Hepatocyte (in vitro differentiated cells): ENCODE measurements around the gene IDE. TPM values are rescaled to one million over a fixed set of nuclear protein-coding genes. Genes with fewer than 3 reads are reported as not detected.
A peak's percentile ranks its signal among the peaks of the same experiment; 100 is the strongest.

ENCODE experiments used
- DNase-seq: peaks from one replicate; pipeline ENCODE4 v3.0.0-alpha.2; 2016; ENCODE audit warnings: low spot score
- H2AFZ ChIP-seq: fragments of 200-600 bp; sonication (generic); 2 replicates; pipeline ENCODE4 v1.6.0; 2016; ENCODE audit warnings: antibody characterized with exemption, mild to moderate bottlenecking
- H3K27ac ChIP-seq: fragments of 200-600 bp; sonication (generic); 2 replicates; pipeline ENCODE4 v1.5.1; 2016; ENCODE audit warnings: mild to moderate bottlenecking
- H3K27me3 ChIP-seq: fragments of 200-600 bp; sonication (generic); 2 replicates; pipeline ENCODE4 v1.6.1; 2016
- H3K36me3 ChIP-seq: fragments of 200-600 bp; sonication (generic); replicated peaks from 2 replicates; pipeline ENCODE4 v1.5.1; 2016; ENCODE audit warnings: low read depth; ENCODE audit not compliant: insufficient read depth
- H3K4me1 ChIP-seq: fragments of 200-600 bp; sonication (generic); 2 replicates; pipeline ENCODE4 v1.5.1; 2016; ENCODE audit warnings: mild to moderate bottlenecking, moderate library complexity; ENCODE audit not compliant: insufficient read depth
- H3K4me2 ChIP-seq: fragments of 200-600 bp; sonication (generic); 2 replicates; pipeline ENCODE4 v1.6.0; 2016
- H3K4me3 ChIP-seq: fragments of 200-600 bp; sonication (generic); 2 replicates; pipeline ENCODE4 v1.5.1; 2016; ENCODE audit warnings: mild to moderate bottlenecking
- H3K79me2 ChIP-seq: fragments of 200-600 bp; sonication (generic); 2 replicates; pipeline ENCODE4 v1.6.0; 2017; ENCODE audit warnings: mild to moderate bottlenecking
- H3K9me2 ChIP-seq: fragments of 200-600 bp; sonication (generic); replicated peaks from 2 replicates; pipeline ENCODE4 v1.6.0; 2017; ENCODE audit warnings: mild to moderate bottlenecking; ENCODE audit not compliant: insufficient read depth
- H3K9me3 ChIP-seq: fragments of 200-600 bp; sonication (generic); 2 replicates; pipeline ENCODE4 v1.5.1; 2016; ENCODE audit warnings: low read depth, mild to moderate bottlenecking
- H4K20me1 ChIP-seq: fragments of 200-600 bp; sonication (generic); 2 replicates; pipeline ENCODE4 v1.6.0; 2016; ENCODE audit warnings: mild to moderate bottlenecking; ENCODE audit not compliant: insufficient read depth, poor library complexity, severe bottlenecking
- CTCF ChIP-seq: fragments of 200-600 bp; sonication (generic); IDR thresholded peaks from 2 replicates; pipeline ENCODE4 v1.5.1; 2016; ENCODE audit warnings: antibody characterized with exemption, mild to moderate bottlenecking; ENCODE audit not compliant: poor library complexity
- EZH2 ChIP-seq: fragments of 200-600 bp; sonication (generic); IDR thresholded peaks from 2 replicates; pipeline ENCODE4 v1.6.1; 2016; ENCODE audit warnings: antibody characterized with exemption, mild to moderate bottlenecking, borderline replicate concordance
- EZH2phosphoT487 ChIP-seq: fragments of 200-600 bp; sonication (generic); IDR thresholded peaks from one replicate; pipeline ENCODE4 v1.6.1; 2018; ENCODE audit warnings: antibody characterized with exemption, mild to moderate bottlenecking, low read depth, moderate library complexity; ENCODE audit not compliant: unreplicated experiment, severe bottlenecking
- WGBS: methylation state at CpG from one replicate; pipeline ENCODE4 v1.1.6; 2016; ENCODE audit warnings: low lambda C conversion rate; ENCODE audit errors: missing lambda C conversion rate; 5-methylcytosine and 5-hydroxymethylcytosine counted together
- polyA plus RNA-seq: library from polyadenylated mRNA; unstranded; fragments of >200 nt; fragmentation: Nextera tagmentation; extraction: Ambion mirVana; gene quantifications from 2 replicates; pipeline ENCODE4 v1.2.1, GENCODE V29; 2016
- total RNA-seq: library from RNA; depleted of rRNA; stranded (reverse); fragments of >200 nt; gene quantifications from 2 replicates; pipeline ENCODE4 v1.2.3, GENCODE V29; 2014

IDE gene
- total and polyA plus RNA-seq, 2 experiments from 2014 or later = 16.6 to 39.7 TPM

DNA sequence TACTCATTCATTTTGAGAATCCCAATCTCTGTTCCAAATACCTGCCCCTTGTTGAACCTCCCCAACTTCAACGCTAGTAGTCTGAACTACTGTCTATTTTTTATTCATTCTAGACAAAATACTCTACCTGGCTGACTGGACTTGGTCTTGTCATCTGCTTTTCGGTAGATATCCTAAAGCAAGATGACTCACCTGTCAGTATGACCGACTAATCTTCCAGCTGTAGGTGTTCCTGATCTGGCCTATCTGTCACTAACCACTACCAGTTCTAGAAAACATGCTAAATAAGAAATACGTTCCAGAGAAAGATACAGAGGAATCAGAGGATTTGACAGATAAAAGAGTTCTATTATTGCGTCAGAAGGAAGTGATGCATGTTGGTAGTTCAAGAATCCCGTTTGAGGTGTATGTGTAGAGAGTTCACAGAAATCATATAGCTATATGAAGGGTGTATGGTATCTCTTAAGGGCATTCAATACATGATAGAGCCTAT is 81.1 kb downstream of the IDE start:
- Histone ChIP-seq H3K79me2 (no peaks in the 10 kb centered on the region), H4K20me1 (no peaks in the 10 kb centered on the region), H3K4me2 (no peak overlapping the region), H3K27me3 (no peaks in the 10 kb centered on the region), H2AFZ (no peak overlapping the region), H3K9me3 (no peaks in the 10 kb centered on the region), H3K4me3 (no peak overlapping the region), H3K9me2 (no peaks in the 10 kb centered on the region), H3K27ac (no peak overlapping the region), H3K36me3 (no peaks in the 10 kb centered on the region), H3K4me1 (no peaks in the 10 kb centered on the region)
- WGBS = 86% methylated on average over 6 of the region's 6 CpGs
- TF ChIP-seq EZH2phosphoT487 (no peak), EZH2 (no peak), CTCF (no peak)
- DNase-seq = no peak

- no peaks in the 10 kb centered on the region for H3K9me2 ChIP-seq
- H3K27me3 ChIP-seq = no peaks in the 10 kb centered on the region
- no peaks in the 10 kb centered on the region for H4K20me1 ChIP-seq
- no peak for TF ChIP-seq CTCF
- no peak for TF ChIP-seq EZH2phosphoT487
- TF ChIP-seq EZH2 = no peak
- peaks cover 2% of the 10 kb centered on the region for H3K36me3 ChIP-seq
- H2AFZ ChIP-seq = no peak overlapping the region
- H3K27ac ChIP-seq = peak overlapping the region; percentile 27
- DNase-seq = no peak
- H3K4me1 ChIP-seq = no peaks in the 10 kb centered on the region
- no peak overlapping the region for H3K4me3 ChIP-seq
- WGBS = 73% methylated on average over 2 of the region's 2 CpGs
- H3K4me2 ChIP-seq = no peak overlapping the region
- no peaks in the 10 kb centered on the region for H3K79me2 ChIP-seq
- no peaks in the 10 kb centered on the region for H3K9me3 ChIP-seq
These were observed 83.5 kb downstream of the IDE start for GRCh38 chr10:92490387-92490786.

DNA sequence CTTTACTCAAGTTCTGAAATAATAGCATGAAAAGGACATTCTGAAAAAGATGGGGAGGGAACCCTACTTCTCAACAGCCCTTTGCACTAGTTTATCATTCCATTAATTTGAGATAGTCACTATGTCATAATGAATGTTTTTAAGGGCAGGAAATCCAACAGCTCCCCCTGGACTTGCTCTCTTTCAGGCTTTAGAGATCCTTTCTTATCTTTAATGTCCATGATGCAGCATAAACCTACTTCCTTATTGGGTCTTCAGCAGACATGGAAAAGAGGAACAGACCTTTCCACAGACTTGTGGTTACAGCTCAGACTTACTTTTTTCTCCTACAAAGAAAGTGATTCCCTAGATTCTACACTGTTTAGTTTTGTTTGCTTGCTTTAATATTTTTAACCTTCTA is 87.3 kb downstream of the IDE start:
- no peaks in the 10 kb centered on the region for H3K9me2 ChIP-seq
- no peak overlapping the region for H3K27ac ChIP-seq
- H3K9me3 ChIP-seq = no peaks in the 10 kb centered on the region
- H3K36me3 ChIP-seq = peaks cover 2% of the 10 kb centered on the region
- no peak overlapping the region for H3K4me2 ChIP-seq
- no peak for TF ChIP-seq EZH2
- no peak for TF ChIP-seq CTCF
- no peak for TF ChIP-seq EZH2phosphoT487
- H3K27me3 ChIP-seq = no peaks in the 10 kb centered on the region
- H3K79me2 ChIP-seq = no peaks in the 10 kb centered on the region
- H3K4me3 ChIP-seq = no peak overlapping the region
- H3K4me1 ChIP-seq = no peaks in the 10 kb centered on the region
- no peaks in the 10 kb centered on the region for H4K20me1 ChIP-seq
- no peak for DNase-seq
- no peak overlapping the region for H2AFZ ChIP-seq

DNA sequence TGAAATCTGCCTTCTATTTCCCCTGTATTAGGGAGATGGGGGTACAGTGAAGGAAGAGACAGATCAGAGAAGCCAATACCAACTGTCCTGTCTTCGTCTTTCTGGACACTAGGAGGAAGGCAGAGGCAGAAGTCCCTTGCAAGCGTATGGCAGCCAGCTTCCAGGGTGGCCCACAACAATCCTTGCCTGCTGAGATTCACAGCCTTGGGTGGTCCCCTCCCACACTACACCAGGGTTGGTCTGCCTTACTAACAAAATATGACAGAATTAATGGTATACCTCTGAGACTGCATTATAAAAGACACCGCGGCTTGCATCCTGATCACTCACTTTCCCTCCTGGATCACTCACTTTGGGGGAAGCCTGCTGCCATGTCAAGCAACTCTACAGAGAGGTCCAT is 90.4 kb downstream of the IDE start:
- Histone ChIP-seq H3K27me3 (no peaks in the 10 kb centered on the region), H3K79me2 (no peaks in the 10 kb centered on the region), H3K4me2 (no peak overlapping the region), H3K27ac (no peak overlapping the region), H3K4me1 (no peaks in the 10 kb centered on the region), H4K20me1 (no peaks in the 10 kb centered on the region), H3K9me2 (no peaks in the 10 kb centered on the region), H2AFZ (no peak overlapping the region), H3K36me3 (peaks cover 2% of the 10 kb centered on the region), H3K9me3 (no peaks in the 10 kb centered on the region), H3K4me3 (no peak overlapping the region)
- TF ChIP-seq CTCF (no peak), EZH2phosphoT487 (no peak), EZH2 (no peak)
- WGBS = 100% methylated on average over 4 of the region's 4 CpGs
- no peak for DNase-seq
